ENCODE results near the gene PRKAA1.

PRKAA1 gene

DNA sequence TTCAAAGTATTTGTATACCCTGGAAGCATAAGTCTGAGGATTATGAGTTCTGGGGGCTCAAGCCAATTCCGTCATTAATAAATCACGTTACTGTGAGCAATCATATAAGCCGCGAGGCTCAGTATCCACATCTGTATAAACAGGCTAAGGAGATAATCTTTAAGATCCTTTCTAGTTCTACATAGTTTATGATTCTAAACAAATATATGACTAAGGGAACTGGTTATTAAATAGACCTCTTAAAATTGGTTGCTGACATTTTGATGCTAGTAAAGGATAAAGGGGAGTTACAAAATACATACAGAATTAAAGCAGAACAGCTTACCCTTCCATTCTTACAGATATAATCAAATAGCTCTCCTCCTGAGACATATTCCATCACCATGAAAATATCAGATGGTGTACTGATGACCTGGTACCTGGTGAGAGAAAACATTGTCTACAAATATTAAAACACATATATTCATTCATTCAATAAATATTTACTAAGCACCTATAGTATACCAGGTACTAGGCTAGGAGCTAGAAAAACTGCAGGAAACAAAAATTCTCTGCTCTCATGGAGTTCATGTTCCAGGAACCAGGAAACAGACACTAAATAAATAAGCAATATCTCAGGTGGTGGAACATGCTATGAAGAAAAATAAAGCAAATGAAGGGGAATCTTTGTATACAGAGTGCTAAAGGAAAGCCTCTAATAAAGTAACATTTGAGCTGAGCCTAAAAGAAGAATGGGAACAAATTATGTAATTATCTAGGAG, 22.9 kb downstream of the PRKAA1 start:
- Histone ChIP-seq H3K4me2 (ENCODE audit: insufficient read depth, low read length, poor library complexity, severe bottlenecking) (no peak overlapping the region), H3K18ac (ENCODE audit: low read length) (no peak overlapping the region), H3K23ac (ENCODE audit: low read depth, low read length, poor library complexity) (no peak overlapping the region), H3K79me1 (ENCODE audit: low read depth, low read length) (no peaks in the 10 kb centered on the region), H3K9ac (ENCODE audit: low read depth, low read length, poor library complexity) (no peak overlapping the region), H2AFZ (ENCODE audit: low read length) (no peak overlapping the region), H2BK15ac (ENCODE audit: low read length) (no peak overlapping the region), H3K27me3 (ENCODE audit: control insufficient read depth in 3 of 3, insufficient read depth in 3 of 3, low read depth in 1 of 3, low read length in 3 of 3) (no peaks in the 10 kb centered on the region), H3K27ac (replicated peaks; ENCODE audit: low read length) (no peak overlapping the region), H2BK120ac (ENCODE audit: low read depth, low read length) (no peak overlapping the region), H3K4me3 (ENCODE audit: low read length in 2 of 2) (no peak overlapping the region), H4K91ac (ENCODE audit: low read depth, low read length, poor library complexity) (no peak overlapping the region), H3K36me3 (replicated peaks in 1 of 2; ENCODE audit: control insufficient read depth in 2 of 2, insufficient read depth in 2 of 2, low read length in 2 of 2) (peaks cover 4 to 67% of the 10 kb centered on the region in 2 donors), H2BK12ac (ENCODE audit: low read length) (no peak overlapping the region), H3K9me3 (replicated peaks in 1 of 2; ENCODE audit: control insufficient read depth in 2 of 2, insufficient read depth in 1 of 2, low read depth in 1 of 2, low read length in 2 of 2) (no peaks in the 10 kb centered on the region), H4K8ac (ENCODE audit: low read depth, low read length) (no peak overlapping the region), H2BK5ac (ENCODE audit: low read length) (no peak overlapping the region), H3K14ac (ENCODE audit: low read length) (no peak overlapping the region), H2AK5ac (ENCODE audit: low read depth, low read length) (no peak overlapping the region), H3K4ac (ENCODE audit: low read length) (no peak overlapping the region), H3K4me1 (ENCODE audit: control insufficient read depth in 2 of 2, insufficient read depth in 1 of 2, low read depth in 1 of 2, low read length in 2 of 2) (no peaks in the 10 kb centered on the region)
- no CpG with 5 or more reads among the region's 4 CpGs for WGBS, 2 donors (ENCODE audit: extremely low coverage in 2 of 2, insufficient read length in 2 of 2, insufficient replicate concordance in 1 of 2)
- no peak for DNase-seq (ENCODE audit: low spot score)

DNA sequence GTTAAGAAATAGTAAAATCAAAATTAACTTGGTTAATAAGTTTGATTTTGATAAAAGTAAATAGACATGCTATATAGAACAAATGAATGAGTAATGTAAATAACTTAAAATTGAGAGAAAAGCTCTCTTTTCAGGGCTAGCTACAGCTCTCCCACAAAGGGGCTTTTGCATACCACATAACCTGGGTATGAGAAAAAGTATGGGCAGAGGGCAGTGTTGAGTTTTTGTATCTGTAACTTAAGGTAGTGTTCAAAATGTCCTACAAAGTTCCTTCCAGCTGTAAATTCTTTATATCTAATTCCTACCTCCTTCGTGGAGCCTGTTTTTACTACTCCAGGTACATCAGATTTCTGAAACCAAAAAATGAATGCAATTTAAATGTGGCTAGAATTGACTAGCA, 23.6 kb downstream of the PRKAA1 start:
- Histone ChIP-seq H3K14ac (ENCODE audit: low read length) (no peak overlapping the region), H3K4me1 (ENCODE audit: control insufficient read depth in 2 of 2, insufficient read depth in 1 of 2, low read depth in 1 of 2, low read length in 2 of 2) (no peaks in the 10 kb centered on the region), H3K4me2 (ENCODE audit: insufficient read depth, low read length, poor library complexity, severe bottlenecking) (no peak overlapping the region), H3K18ac (ENCODE audit: low read length) (no peak overlapping the region), H4K91ac (ENCODE audit: low read depth, low read length, poor library complexity) (no peak overlapping the region), H3K9ac (ENCODE audit: low read depth, low read length, poor library complexity) (no peak overlapping the region), H3K4ac (ENCODE audit: low read length) (no peak overlapping the region), H2BK5ac (ENCODE audit: low read length) (no peak overlapping the region), H2BK12ac (ENCODE audit: low read length) (no peak overlapping the region), H2AK5ac (ENCODE audit: low read depth, low read length) (no peak overlapping the region), H3K36me3 (replicated peaks in 1 of 2; ENCODE audit: control insufficient read depth in 2 of 2, insufficient read depth in 2 of 2, low read length in 2 of 2) (peaks cover 4 to 73% of the 10 kb centered on the region in 2 donors), H3K9me3 (replicated peaks in 1 of 2; ENCODE audit: control insufficient read depth in 2 of 2, insufficient read depth in 1 of 2, low read depth in 1 of 2, low read length in 2 of 2) (no peaks in the 10 kb centered on the region), H2BK120ac (ENCODE audit: low read depth, low read length) (no peak overlapping the region), H3K27ac (replicated peaks; ENCODE audit: low read length) (no peak overlapping the region), H2AFZ (ENCODE audit: low read length) (no peak overlapping the region), H3K27me3 (ENCODE audit: control insufficient read depth in 3 of 3, insufficient read depth in 3 of 3, low read depth in 1 of 3, low read length in 3 of 3) (no peaks in the 10 kb centered on the region), H3K79me1 (ENCODE audit: low read depth, low read length) (no peaks in the 10 kb centered on the region), H4K8ac (ENCODE audit: low read depth, low read length) (no peak overlapping the region), H2BK15ac (ENCODE audit: low read length) (no peak overlapping the region), H3K4me3 (ENCODE audit: low read length in 2 of 2) (no peak overlapping the region), H3K23ac (ENCODE audit: low read depth, low read length, poor library complexity) (no peak overlapping the region)
- WGBS, 2 donors (ENCODE audit: extremely low coverage in 2 of 2, insufficient read length in 2 of 2, insufficient replicate concordance in 1 of 2), result no CpG with 5 or more reads among the region's 1 CpG
- DNase-seq (ENCODE audit: low spot score), result no peak

DNA sequence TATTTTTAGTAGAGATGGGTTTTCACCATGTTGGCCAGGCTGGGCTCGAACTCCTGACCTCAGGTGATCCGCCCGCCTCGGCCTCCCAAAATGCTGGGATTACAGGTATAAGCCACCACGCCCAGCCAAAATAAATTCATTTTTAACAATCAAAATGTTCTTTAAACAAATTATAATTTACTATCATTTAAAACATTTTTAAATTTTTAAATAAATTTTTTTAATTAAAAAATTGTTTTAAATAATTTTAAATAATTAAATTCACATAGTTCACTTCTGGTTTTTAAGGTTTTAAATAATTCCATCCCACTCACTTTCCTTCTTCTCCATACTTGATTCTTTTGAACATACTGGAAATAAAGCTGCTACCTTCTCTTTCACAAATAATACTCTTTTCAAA, 27.4 kb downstream of the PRKAA1 start:
- H3K36me3 ChIP-seq (replicated peaks in 1 of 2; ENCODE audit: control insufficient read depth in 2 of 2, insufficient read depth in 2 of 2, low read length in 2 of 2), result peaks cover 6 to 95% of the 10 kb centered on the region in 2 donors
- no peak for DNase-seq (ENCODE audit: low spot score)
- no CpG with 5 or more reads among the region's 5 CpGs for WGBS, 2 donors (ENCODE audit: extremely low coverage in 2 of 2, insufficient read length in 2 of 2, insufficient replicate concordance in 1 of 2)

DNA sequence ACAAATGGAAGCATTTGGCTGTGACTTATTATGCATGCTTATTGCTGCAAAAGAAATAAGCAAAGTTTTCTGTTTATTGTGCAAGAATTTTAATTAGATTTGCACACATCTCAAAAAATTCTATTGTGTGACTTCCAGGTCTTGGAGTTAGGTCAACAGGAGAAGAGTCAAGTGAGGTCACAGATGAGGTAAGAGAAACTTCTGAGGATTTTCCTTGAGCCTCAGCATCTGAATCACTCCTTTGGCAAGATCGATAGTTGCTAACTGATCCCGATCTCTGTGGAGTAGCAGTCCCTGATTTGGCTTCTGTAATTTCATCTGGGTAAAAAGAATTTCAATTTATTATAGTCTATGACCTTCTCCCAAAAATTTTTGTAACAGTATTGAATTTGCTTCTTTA, 35.5 kb downstream of the PRKAA1 start:
- H2AK5ac ChIP-seq (ENCODE audit: low read depth, low read length), result no peak overlapping the region
- H3K79me1 ChIP-seq (ENCODE audit: low read depth, low read length), result no peaks in the 10 kb centered on the region
- H3K23ac ChIP-seq (ENCODE audit: low read depth, low read length, poor library complexity), result no peak overlapping the region
- no peak overlapping the region for H3K9ac ChIP-seq (ENCODE audit: low read depth, low read length, poor library complexity)
- peaks cover 6 to 84% of the 10 kb centered on the region in 2 donors for H3K36me3 ChIP-seq (replicated peaks in 1 of 2; ENCODE audit: control insufficient read depth in 2 of 2, insufficient read depth in 2 of 2, low read length in 2 of 2)
- no CpG with 5 or more reads among the region's 2 CpGs for WGBS, 2 donors (ENCODE audit: extremely low coverage in 2 of 2, insufficient read length in 2 of 2, insufficient replicate concordance in 1 of 2)
- H3K4me2 ChIP-seq (ENCODE audit: insufficient read depth, low read length, poor library complexity, severe bottlenecking), result no peak overlapping the region
- H3K14ac ChIP-seq (ENCODE audit: low read length), result no peak overlapping the region
- H4K91ac ChIP-seq (ENCODE audit: low read depth, low read length, poor library complexity), result no peak overlapping the region
- H3K9me3 ChIP-seq (replicated peaks in 1 of 2; ENCODE audit: control insufficient read depth in 2 of 2, insufficient read depth in 1 of 2, low read depth in 1 of 2, low read length in 2 of 2), result no peaks in the 10 kb centered on the region
- H3K4me1 ChIP-seq (ENCODE audit: control insufficient read depth in 2 of 2, insufficient read depth in 1 of 2, low read depth in 1 of 2, low read length in 2 of 2), result no peaks in the 10 kb centered on the region
- no peak overlapping the region for H3K4me3 ChIP-seq (ENCODE audit: low read length in 2 of 2)
- no peak overlapping the region for H3K18ac ChIP-seq (ENCODE audit: low read length)
- no peak overlapping the region for H4K8ac ChIP-seq (ENCODE audit: low read depth, low read length)
- no peak overlapping the region for H2BK120ac ChIP-seq (ENCODE audit: low read depth, low read length)
- no peak overlapping the region for H2BK15ac ChIP-seq (ENCODE audit: low read length)
- no peak overlapping the region for H3K4ac ChIP-seq (ENCODE audit: low read length)
- DNase-seq (ENCODE audit: low spot score), result no peak
- no peak overlapping the region for H2BK5ac ChIP-seq (ENCODE audit: low read length)
- H3K27me3 ChIP-seq (ENCODE audit: control insufficient read depth in 3 of 3, insufficient read depth in 3 of 3, low read depth in 1 of 3, low read length in 3 of 3), result no peaks in the 10 kb centered on the region
- H2AFZ ChIP-seq (ENCODE audit: low read length), result no peak overlapping the region
- no peak overlapping the region for H2BK12ac ChIP-seq (ENCODE audit: low read length)
- H3K27ac ChIP-seq (replicated peaks; ENCODE audit: low read length), result no peak overlapping the region

More for the DNA sequence above, 27.4 kb downstream of the PRKAA1 start:
- no peak overlapping the region for H2BK120ac ChIP-seq (ENCODE audit: low read depth, low read length)
- H3K23ac ChIP-seq (ENCODE audit: low read depth, low read length, poor library complexity), result no peak overlapping the region
- H3K4me2 ChIP-seq (ENCODE audit: insufficient read depth, low read length, poor library complexity, severe bottlenecking), result no peak overlapping the region
- no peak overlapping the region for H3K14ac ChIP-seq (ENCODE audit: low read length)
- H3K79me1 ChIP-seq (ENCODE audit: low read depth, low read length), result no peaks in the 10 kb centered on the region
- no peak overlapping the region for H3K18ac ChIP-seq (ENCODE audit: low read length)
- H3K9me3 ChIP-seq (replicated peaks in 1 of 2; ENCODE audit: control insufficient read depth in 2 of 2, insufficient read depth in 1 of 2, low read depth in 1 of 2, low read length in 2 of 2), result no peaks in the 10 kb centered on the region
- no peak overlapping the region for H3K9ac ChIP-seq (ENCODE audit: low read depth, low read length, poor library complexity)
- no peak overlapping the region for H2BK5ac ChIP-seq (ENCODE audit: low read length)
- H3K4ac ChIP-seq (ENCODE audit: low read length), result no peak overlapping the region
- no peak overlapping the region for H2BK15ac ChIP-seq (ENCODE audit: low read length)
- no peak overlapping the region for H3K4me3 ChIP-seq (ENCODE audit: low read length in 2 of 2)
- H4K8ac ChIP-seq (ENCODE audit: low read depth, low read length), result no peak overlapping the region
- no peaks in the 10 kb centered on the region for H3K4me1 ChIP-seq (ENCODE audit: control insufficient read depth in 2 of 2, insufficient read depth in 1 of 2, low read depth in 1 of 2, low read length in 2 of 2)
- H2AFZ ChIP-seq (ENCODE audit: low read length), result no peak overlapping the region
- H4K91ac ChIP-seq (ENCODE audit: low read depth, low read length, poor library complexity), result no peak overlapping the region
- H3K27me3 ChIP-seq (ENCODE audit: control insufficient read depth in 3 of 3, insufficient read depth in 3 of 3, low read depth in 1 of 3, low read length in 3 of 3), result no peaks in the 10 kb centered on the region
- no peak overlapping the region for H2BK12ac ChIP-seq (ENCODE audit: low read length)
- H3K27ac ChIP-seq (replicated peaks; ENCODE audit: low read length), result no peak overlapping the region
- no peak overlapping the region for H2AK5ac ChIP-seq (ENCODE audit: low read depth, low read length)

Data from neuronal stem cell (in vitro differentiated cells).